Tibial nerve (tissue), 4 donors: ENCODE data around the gene PTH1R. TPM values are rescaled to one million over a fixed set of nuclear protein-coding genes. Genes with fewer than 3 reads are reported as not detected.

Source experiments
- DNase-seq, 2 donors: peaks; one replicate each; pipeline ENCODE4 v3.0.0-alpha.2; 2019; ENCODE audit warnings: low spot score in 2 of 2
- H3K27ac ChIP-seq, 4 donors: fragments of 200-600 bp; sonication (generic) in 3 of 4; one replicate each; pipeline ENCODE4 v1.5.1; 2017 to 2019; ENCODE audit warnings: mild to moderate bottlenecking in 1 of 4
- H3K27me3 ChIP-seq, 2 donors: fragments of 200-600 bp; sonication (generic) in 1 of 2; one replicate each; pipeline versions ENCODE4 v1.5.1 to v1.6.0; 2017 to 2019
- H3K36me3 ChIP-seq, 3 donors: fragments of 200-600 bp; sonication (generic); one replicate each; pipeline ENCODE4 v1.5.1; 2018 to 2019
- H3K4me1 ChIP-seq, 4 donors: fragments of 200-600 bp; sonication (generic) in 3 of 4; one replicate each; pipeline ENCODE4 v1.5.1; 2017 to 2019
- H3K4me3 ChIP-seq, 4 donors: fragments of 200-600 bp; sonication (generic) in 3 of 4; one replicate each; pipeline ENCODE4 v1.5.1; 2017 to 2019; ENCODE audit warnings: mild to moderate bottlenecking in 1 of 4, moderate library complexity in 1 of 4
- H3K9me3 ChIP-seq, 4 donors: fragments of 200-600 bp; sonication (generic) in 3 of 4; one replicate each; pipeline ENCODE4 v1.5.1; 2017 to 2019
- CTCF ChIP-seq, 5 experiments: fragments of 200-600 bp in 3 of 5; fragments of 450-650 bp in 2 of 5; sonication (generic) in 3 of 5; IDR thresholded peaks; one replicate each; pipeline ENCODE4 v1.5.1; 2016 to 2019; ENCODE audit warnings: antibody characterized with exemption in 5 of 5, mild to moderate bottlenecking in 3 of 5, moderate library complexity in 2 of 5
- EP300 ChIP-seq, 2 donors: sonication (generic); formaldehyde crosslinking; IDR thresholded peaks; one replicate each; pipeline ENCODE4 v1.6.1; 2017; ENCODE audit warnings: antibody characterized with exemption in 2 of 2, mild to moderate bottlenecking in 1 of 2
- POLR2A ChIP-seq, 2 donors: fragments of 450-650 bp; IDR thresholded peaks; one replicate each; pipeline ENCODE4 v1.6.1; 2017; ENCODE audit warnings: antibody characterized with exemption in 2 of 2, mild to moderate bottlenecking in 2 of 2, moderate library complexity in 2 of 2
- WGBS, 2 donors: methylation state at CpG; one replicate each; pipeline ENCODE4 v1.1.5; 2018; 5-methylcytosine and 5-hydroxymethylcytosine counted together
- total RNA-seq, 4 donors: library from RNA; depleted of rRNA; stranded (reverse); fragments of >200 nt; gene quantifications; one replicate each; pipeline ENCODE4 v1.1.0, GENCODE V29; 2016

The PTH1R gene
- total RNA-seq, 4 donors from 2014 or later = 8.1 to 14.3 (median 13.6) TPM

GRCh38 chr3:46931631-46932331 is 54.3 kb downstream of the PTH1R start:
- no peaks in the 10 kb centered on the region for H3K9me3 ChIP-seq
- H3K27ac ChIP-seq = peak overlapping the region; percentile 39 to 89 (median 76)
- H3K36me3 ChIP-seq = peaks cover 0 to 2% (median 0%) of the 10 kb centered on the region in 3 donors
- H3K4me1 ChIP-seq = peaks cover 4 to 100% (median 95%) of the 10 kb centered on the region in 4 donors
- H3K27me3 ChIP-seq = no peaks in the 10 kb centered on the region
- 15 to 23% methylated on average over 6 of the region's 6 CpGs for WGBS, 2 donors
- peak in 1 of 2 donors; percentile 47 for DNase-seq
- H3K4me3 ChIP-seq = no peak overlapping the region
- peak in 1 of 2 donors; percentile 20 for TF ChIP-seq EP300 (IDR thresholded peaks at IDR 0.05)
- TF ChIP-seq POLR2A (IDR thresholded peaks at IDR 0.05) = no peak
- no peak for TF ChIP-seq CTCF (IDR thresholded peaks at IDR 0.05)

GRCh38 chr3:46932455-46933225 is 55.1 kb downstream of the PTH1R start:
- peak overlapping the region; percentile 39 to 89 (median 76) for H3K27ac ChIP-seq
- TF ChIP-seq POLR2A (IDR thresholded peaks at IDR 0.05) = no peak
- TF ChIP-seq EP300 (IDR thresholded peaks at IDR 0.05) = no peak
- TF ChIP-seq CTCF (IDR thresholded peaks at IDR 0.05) = no peak

GRCh38 chr3:46933261-46933660 is 55.7 kb downstream of the PTH1R start:
- DNase-seq = no peak
- Histone ChIP-seq H3K27ac (peak overlapping the region in 3 of 4 donors; percentile 72 to 89 (median 80)), H3K36me3 (peaks cover 0 to 17% (median 0%) of the 10 kb centered on the region in 3 donors), H3K9me3 (no peaks in the 10 kb centered on the region), H3K4me3 (no peak overlapping the region), H3K27me3 (no peaks in the 10 kb centered on the region), H3K4me1 (peaks cover 4 to 98% (median 83%) of the 10 kb centered on the region in 4 donors)
- no peak for TF ChIP-seq POLR2A (IDR thresholded peaks at IDR 0.05)
- no peak for TF ChIP-seq CTCF (IDR thresholded peaks at IDR 0.05)
- no peak for TF ChIP-seq EP300 (IDR thresholded peaks at IDR 0.05)
- WGBS, 2 donors = 55 to 67% methylated on average over 6 of the region's 6 CpGs

More at GRCh38 chr3:46932455-46933225, 55.1 kb downstream of the PTH1R start:
- no peaks in the 10 kb centered on the region for H3K27me3 ChIP-seq
- WGBS, 2 donors = 56 to 59% methylated on average over 6 to 7 of the region's 7 CpGs
- H3K9me3 ChIP-seq = no peaks in the 10 kb centered on the region
- no peak overlapping the region for H3K4me3 ChIP-seq
- peaks cover 0 to 11% (median 0%) of the 10 kb centered on the region in 3 donors for H3K36me3 ChIP-seq
- H3K4me1 ChIP-seq = peaks cover 4 to 99% (median 88%) of the 10 kb centered on the region in 4 donors
- no peak for DNase-seq

GRCh38 chr3:46934072-46934471 is 56.6 kb downstream of the PTH1R start:
- Histone ChIP-seq H3K4me1 (peaks cover 4 to 91% (median 77%) of the 10 kb centered on the region in 4 donors), H3K27me3 (no peaks in the 10 kb centered on the region), H3K27ac (peak overlapping the region in 3 of 4 donors; percentile 10 to 89 (median 69)), H3K9me3 (no peaks in the 10 kb centered on the region), H3K4me3 (no peak overlapping the region), H3K36me3 (peaks cover 0 to 25% (median 0%) of the 10 kb centered on the region in 3 donors)
- DNase-seq = no peak
- no peak for TF ChIP-seq POLR2A (IDR thresholded peaks at IDR 0.05)
- TF ChIP-seq EP300 (IDR thresholded peaks at IDR 0.05) = no peak
- no peak for TF ChIP-seq CTCF (IDR thresholded peaks at IDR 0.05)
- WGBS, 2 donors = 28 to 48% methylated on average over 2 of the region's 2 CpGs
